Stimulated activated naive CD8-positive, alpha-beta T cell treated with anti-CD3 and anti-CD28 coated beads, Interleukin-15, Interleukin-2, amounts not matched to agents 100 ng/mL and 50 ng/mL, for 24 hours (primary cell): Measurements from ENCODE around the gene AFF3.

Experiments used
- H3K27ac Mint-ChIP-seq: one replicate; pipeline ENCODE4 v1.8.0; 2021; ENCODE audit warnings: mild to moderate bottlenecking, mixed read lengths
- H3K27me3 Mint-ChIP-seq: one replicate; pipeline ENCODE4 v1.8.0; 2021; ENCODE audit warnings: mixed read lengths
- H3K36me3 Mint-ChIP-seq: one replicate; pipeline ENCODE4 v1.8.0; 2021; ENCODE audit warnings: low read depth, mixed read lengths
- H3K4me1 Mint-ChIP-seq: one replicate; pipeline ENCODE4 v1.8.0; 2021; ENCODE audit warnings: low read depth, mixed read lengths
- H3K4me3 Mint-ChIP-seq: one replicate; pipeline ENCODE4 v1.8.0; 2021; ENCODE audit warnings: mild to moderate bottlenecking, mixed read lengths
- H3K9me3 Mint-ChIP-seq: one replicate; pipeline ENCODE4 v1.8.0; 2021; ENCODE audit warnings: mixed read lengths

The AFF3 gene

DNA sequence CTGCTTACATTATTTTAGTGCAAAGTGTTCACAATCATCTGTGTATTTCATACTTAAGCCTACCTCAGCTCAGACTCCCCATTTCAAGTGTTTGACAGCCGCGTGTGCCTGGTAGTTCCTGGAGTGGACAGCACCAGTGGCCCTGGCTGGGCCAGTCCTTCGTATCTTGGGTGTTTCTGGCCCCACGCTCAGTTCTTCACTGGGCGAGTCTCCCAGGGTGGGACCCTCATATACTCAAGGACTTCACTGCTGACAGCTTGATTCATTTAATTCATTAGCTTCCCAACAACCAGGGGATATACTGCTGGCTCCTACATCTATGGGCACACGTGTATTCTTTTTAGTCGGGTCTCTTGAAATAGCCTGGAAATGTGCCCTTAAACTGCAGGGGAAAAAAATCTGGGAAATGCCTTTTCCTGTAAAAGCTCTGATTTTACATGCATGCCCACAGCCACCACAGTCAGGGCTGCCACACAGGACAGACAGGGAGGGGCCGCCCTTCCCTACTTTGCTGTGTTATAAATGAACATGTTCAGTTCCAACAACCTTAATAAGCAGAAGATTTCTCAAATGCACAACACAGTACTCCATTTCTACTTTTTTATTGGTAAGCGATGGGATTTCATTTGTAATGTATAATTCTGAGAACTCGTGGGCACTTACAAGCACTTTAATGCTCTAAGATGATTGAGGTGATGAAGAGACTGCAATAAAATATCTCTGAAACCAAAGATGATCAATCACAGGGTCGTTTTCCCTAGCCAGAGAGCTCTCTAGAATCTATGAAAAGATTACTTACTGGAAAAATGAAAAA, 447.1 kb downstream of the AFF3 start:
- no peaks in the 10 kb centered on the region for H3K9me3 Mint-ChIP-seq

DNA sequence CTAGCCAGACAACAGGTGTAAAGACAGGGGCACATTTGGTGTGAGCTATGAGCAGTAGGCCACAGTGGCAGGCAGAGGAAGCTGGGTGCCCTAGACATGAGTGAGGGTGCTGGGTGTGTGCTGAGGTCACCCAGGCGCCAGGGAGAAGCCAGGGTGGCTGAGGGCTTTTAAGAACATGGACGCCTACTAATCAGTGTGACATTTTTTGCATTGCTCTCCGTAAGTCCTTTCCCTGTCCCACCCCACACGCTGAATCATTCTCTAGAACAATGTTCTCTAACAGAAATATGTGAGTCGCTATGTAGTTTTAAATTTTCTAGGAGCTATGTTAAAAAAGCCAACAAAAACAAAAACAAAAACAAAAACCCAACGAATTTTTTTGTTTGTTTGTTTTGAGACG, 448.1 kb downstream of the AFF3 start:
- Mint-ChIP-seq H3K4me1 (no peaks in the 10 kb centered on the region), H3K36me3 (no peaks in the 10 kb centered on the region), H3K27me3 (peaks cover 2% of the 10 kb centered on the region), H3K9me3 (no peaks in the 10 kb centered on the region), H3K4me3 (no peak overlapping the region), H3K27ac (no peak overlapping the region)

More for the DNA sequence above, 447.1 kb downstream of the AFF3 start:
- H3K36me3 Mint-ChIP-seq: no peaks in the 10 kb centered on the region
- H3K4me1 Mint-ChIP-seq: no peaks in the 10 kb centered on the region
- no peak overlapping the region for H3K27ac Mint-ChIP-seq
- no peak overlapping the region for H3K4me3 Mint-ChIP-seq
- peaks cover 6% of the 10 kb centered on the region for H3K27me3 Mint-ChIP-seq

DNA sequence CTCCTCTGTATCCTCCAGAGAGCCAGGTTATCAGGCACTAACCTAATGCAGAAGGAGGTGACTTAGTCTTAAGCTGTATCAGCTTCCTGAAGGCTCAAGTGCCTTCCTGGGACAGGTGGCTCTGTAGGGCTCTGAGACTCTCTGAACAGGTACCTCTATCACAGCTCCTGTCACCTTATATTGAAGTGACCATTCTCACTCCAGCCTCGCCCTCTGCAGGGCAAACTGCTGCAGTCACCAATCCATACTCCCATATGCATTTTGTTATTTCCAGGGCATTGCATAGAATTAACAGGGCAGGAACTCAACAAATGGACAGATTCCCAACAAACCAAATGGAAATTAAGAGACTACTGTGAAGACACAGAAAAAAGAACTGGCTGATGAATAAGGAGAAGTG, 449.6 kb downstream of the AFF3 start:
- H3K9me3 Mint-ChIP-seq: no peaks in the 10 kb centered on the region
- H3K4me1 Mint-ChIP-seq: no peaks in the 10 kb centered on the region
- no peak overlapping the region for H3K4me3 Mint-ChIP-seq
- no peaks in the 10 kb centered on the region for H3K36me3 Mint-ChIP-seq
- no peak overlapping the region for H3K27ac Mint-ChIP-seq
- no peaks in the 10 kb centered on the region for H3K27me3 Mint-ChIP-seq

DNA sequence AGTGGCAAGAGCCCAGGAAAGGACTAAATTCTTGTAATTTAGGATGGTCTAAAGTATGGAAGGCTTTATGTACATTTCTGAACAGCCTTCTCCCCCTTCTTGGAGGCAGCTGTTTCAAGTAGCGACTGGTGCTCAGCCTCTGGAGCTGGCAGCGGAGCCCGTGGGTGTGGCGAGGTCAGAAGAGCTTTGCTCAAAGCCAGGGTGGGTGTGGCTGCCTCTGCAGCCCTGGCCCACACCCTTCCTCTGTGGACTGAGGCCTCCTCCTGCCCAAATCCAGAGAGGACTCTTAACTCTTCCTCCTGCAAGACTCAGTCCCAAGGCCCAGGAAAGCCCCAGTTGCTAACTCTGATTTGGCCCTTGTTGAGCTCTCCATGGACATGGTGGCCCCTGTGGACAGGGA, 450.5 kb downstream of the AFF3 start:
- Mint-ChIP-seq H3K4me1 (no peaks in the 10 kb centered on the region), H3K36me3 (no peaks in the 10 kb centered on the region), H3K9me3 (no peaks in the 10 kb centered on the region), H3K27me3 (no peaks in the 10 kb centered on the region), H3K27ac (no peak overlapping the region), H3K4me3 (no peak overlapping the region)

DNA sequence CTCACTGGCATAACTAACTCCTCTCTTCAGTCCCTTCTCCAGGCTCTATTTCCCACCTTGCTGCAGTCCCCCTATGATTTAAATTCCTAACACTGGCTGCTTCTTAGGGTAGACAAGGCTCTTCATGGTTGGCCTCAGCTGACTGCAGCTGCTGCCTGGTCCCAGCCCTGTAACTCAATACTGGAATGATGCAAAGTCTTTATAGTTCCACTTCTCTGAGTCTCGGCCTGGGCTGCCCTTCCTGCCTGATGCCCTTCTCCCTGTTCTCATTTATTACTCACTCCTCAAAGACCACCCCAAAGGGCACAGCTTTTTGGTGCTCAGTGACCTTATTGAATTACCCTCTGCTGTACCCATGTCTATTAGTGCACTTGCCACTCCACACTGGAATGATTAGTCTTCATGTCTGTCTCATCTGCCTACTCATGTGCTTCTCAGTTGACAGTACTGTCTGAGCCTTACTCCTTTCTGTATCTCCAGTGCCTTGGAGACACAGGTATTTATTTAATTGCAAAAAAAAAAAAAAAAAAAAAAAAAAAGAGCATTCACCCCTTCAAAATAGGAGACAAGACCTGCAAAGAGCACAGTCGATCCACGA, 453.1 kb downstream of the AFF3 start:
- Mint-ChIP-seq H3K27ac (no peak overlapping the region), H3K36me3 (no peaks in the 10 kb centered on the region), H3K4me3 (no peak overlapping the region), H3K27me3 (no peaks in the 10 kb centered on the region), H3K9me3 (no peaks in the 10 kb centered on the region), H3K4me1 (no peaks in the 10 kb centered on the region)

DNA sequence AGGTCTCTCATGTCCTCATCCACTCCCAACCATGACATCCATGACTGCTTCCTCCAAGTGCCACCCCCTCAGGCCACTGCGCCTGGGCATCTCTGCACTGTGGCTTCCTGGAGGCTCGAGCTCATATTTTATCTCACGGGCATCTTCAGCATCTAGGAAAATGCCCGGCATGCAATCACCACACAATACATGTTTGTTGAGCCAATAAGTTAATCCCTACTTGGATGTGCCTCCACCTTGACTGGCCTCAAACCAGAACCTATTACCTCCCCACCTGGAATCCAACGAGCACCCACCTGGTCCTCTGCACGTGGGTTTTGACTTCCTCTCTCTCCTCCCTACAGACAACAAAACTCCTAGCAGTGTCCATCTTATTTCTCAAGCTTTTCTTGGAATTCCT, 453.7 kb downstream of the AFF3 start:
- no peak overlapping the region for H3K4me3 Mint-ChIP-seq
- no peak overlapping the region for H3K27ac Mint-ChIP-seq
- H3K4me1 Mint-ChIP-seq: no peaks in the 10 kb centered on the region

DNA sequence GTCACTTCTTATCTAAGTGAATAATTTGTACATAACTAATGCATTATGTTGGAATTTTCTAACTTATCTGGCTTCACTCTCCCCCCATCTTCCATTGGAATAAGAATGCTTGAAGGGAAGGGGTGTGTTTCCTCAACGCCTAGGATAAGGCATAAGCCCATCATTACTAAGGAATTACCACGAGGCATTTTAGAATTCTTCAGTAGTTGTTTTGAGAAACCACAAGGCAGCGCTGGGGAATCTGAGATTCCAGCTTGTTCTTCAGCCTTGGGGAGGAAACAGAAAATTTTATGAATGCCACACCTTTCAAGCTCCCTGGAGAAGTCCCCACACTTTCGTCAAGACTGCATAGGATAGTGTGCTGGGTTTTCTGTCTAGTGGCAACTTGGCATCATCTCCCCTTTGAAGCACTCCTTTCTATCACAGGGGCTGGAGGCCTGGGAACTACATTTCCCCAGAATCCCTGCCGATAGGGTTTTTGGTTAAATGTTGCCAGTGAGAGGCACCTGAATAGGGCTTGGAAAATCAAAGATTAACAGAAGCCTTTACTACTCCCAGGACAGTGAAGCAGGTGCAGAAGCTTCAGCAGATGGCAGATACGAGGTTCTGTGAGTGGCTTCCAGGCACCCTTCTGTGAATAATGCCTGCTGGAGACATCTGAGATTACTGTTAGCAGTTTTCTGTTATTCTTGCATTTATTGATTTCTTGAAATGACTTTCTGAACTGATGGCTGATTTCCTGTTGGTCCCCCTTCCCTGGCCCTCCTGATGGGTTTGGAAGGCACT, 459.9 kb downstream of the AFF3 start:
- Mint-ChIP-seq H3K36me3 (no peaks in the 10 kb centered on the region), H3K4me3 (no peak overlapping the region), H3K27me3 (no peaks in the 10 kb centered on the region), H3K4me1 (no peaks in the 10 kb centered on the region), H3K27ac (no peak overlapping the region), H3K9me3 (no peaks in the 10 kb centered on the region)

More for the DNA sequence above, 453.7 kb downstream of the AFF3 start:
- H3K36me3 Mint-ChIP-seq: no peaks in the 10 kb centered on the region
- H3K9me3 Mint-ChIP-seq: no peaks in the 10 kb centered on the region
- H3K27me3 Mint-ChIP-seq: no peaks in the 10 kb centered on the region

DNA sequence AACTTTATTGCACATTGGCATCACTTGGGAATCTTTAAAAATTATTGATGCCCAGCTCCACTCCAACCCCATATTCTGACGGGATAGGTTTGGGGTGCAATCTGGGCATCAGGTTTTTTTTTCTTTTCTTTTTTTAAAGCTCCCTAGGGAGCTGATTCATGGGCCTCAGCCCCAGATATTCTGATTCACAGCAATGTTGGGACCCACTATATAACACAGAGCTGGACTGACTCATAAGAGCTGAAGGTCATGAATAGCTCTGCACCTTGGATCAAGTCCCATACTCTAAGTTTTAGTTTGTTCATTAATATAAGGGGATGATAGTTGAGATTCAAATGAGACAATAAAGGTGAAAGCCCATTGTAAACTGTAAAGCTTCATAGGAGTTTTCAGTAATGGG, 461.4 kb downstream of the AFF3 start:
- no peaks in the 10 kb centered on the region for H3K9me3 Mint-ChIP-seq
- no peak overlapping the region for H3K4me3 Mint-ChIP-seq
- H3K27ac Mint-ChIP-seq: no peak overlapping the region
- no peaks in the 10 kb centered on the region for H3K36me3 Mint-ChIP-seq
- H3K27me3 Mint-ChIP-seq: no peaks in the 10 kb centered on the region
- H3K4me1 Mint-ChIP-seq: no peaks in the 10 kb centered on the region

DNA sequence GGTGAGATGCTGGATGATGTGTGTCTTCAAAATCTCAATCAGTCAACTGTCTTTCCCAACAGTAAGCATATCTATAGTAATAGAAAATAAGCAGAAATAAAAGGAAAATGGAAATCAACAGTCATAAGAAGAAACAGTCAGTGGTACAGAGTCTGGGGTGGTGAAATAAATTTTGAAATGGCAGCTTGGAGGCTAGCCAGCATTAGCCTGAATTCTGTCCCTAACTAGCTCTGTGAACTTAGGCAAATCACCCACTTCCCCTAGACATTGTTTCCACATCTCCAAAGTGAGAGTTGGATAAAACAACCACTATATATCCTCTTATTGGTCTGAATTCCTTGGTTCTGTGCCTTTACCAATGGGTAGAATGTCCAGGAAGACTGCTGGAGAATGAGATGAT, 462.9 kb downstream of the AFF3 start:
- no peak overlapping the region for H3K4me3 Mint-ChIP-seq
- H3K27me3 Mint-ChIP-seq: no peaks in the 10 kb centered on the region
- H3K27ac Mint-ChIP-seq: no peak overlapping the region
- H3K9me3 Mint-ChIP-seq: no peaks in the 10 kb centered on the region
- H3K36me3 Mint-ChIP-seq: no peaks in the 10 kb centered on the region
- no peaks in the 10 kb centered on the region for H3K4me1 Mint-ChIP-seq

DNA sequence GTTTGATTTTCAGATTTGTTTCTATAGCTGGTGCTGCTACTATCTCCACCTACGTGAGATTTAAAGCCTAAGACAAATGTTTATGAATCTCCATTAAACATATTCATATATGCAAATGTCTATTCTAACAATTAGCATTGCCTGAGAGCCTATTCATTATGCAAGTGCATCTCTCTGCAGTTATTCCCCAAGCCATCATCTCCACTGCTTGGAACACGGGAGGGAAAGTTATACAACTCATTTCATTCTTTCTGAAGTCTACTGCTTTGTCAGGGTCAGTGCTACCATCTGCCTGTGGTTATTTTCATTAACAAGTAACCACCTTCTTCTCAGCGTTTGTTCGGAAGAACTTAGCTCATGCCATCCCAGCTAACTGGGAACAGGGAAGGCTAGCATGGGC, 463.8 kb downstream of the AFF3 start:
- Mint-ChIP-seq H3K27me3 (no peaks in the 10 kb centered on the region), H3K36me3 (no peaks in the 10 kb centered on the region), H3K9me3 (no peaks in the 10 kb centered on the region), H3K4me1 (no peaks in the 10 kb centered on the region), H3K27ac (no peak overlapping the region), H3K4me3 (no peak overlapping the region)

DNA sequence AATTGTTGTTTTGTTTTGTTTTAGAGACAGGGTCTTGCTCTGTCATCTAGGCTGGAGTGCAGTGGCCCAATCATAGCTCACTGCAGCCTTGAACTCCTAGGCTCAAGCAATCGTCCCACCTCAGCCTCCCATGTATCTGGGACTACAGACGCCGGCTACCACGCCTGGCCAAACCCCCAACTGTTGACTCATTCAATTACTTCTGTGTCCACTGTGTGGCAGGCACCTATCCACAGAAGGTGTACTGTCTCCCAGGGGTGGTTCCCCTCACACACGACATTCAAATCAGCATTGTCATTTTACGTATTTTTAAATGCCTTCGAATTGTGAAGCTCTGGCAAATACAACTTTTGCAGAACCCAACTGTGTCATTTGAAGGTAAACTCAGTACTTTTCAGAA, 464.6 kb downstream of the AFF3 start:
- Mint-ChIP-seq H3K9me3 (no peaks in the 10 kb centered on the region), H3K27ac (no peak overlapping the region), H3K36me3 (no peaks in the 10 kb centered on the region), H3K27me3 (no peaks in the 10 kb centered on the region), H3K4me3 (no peak overlapping the region), H3K4me1 (no peaks in the 10 kb centered on the region)

DNA sequence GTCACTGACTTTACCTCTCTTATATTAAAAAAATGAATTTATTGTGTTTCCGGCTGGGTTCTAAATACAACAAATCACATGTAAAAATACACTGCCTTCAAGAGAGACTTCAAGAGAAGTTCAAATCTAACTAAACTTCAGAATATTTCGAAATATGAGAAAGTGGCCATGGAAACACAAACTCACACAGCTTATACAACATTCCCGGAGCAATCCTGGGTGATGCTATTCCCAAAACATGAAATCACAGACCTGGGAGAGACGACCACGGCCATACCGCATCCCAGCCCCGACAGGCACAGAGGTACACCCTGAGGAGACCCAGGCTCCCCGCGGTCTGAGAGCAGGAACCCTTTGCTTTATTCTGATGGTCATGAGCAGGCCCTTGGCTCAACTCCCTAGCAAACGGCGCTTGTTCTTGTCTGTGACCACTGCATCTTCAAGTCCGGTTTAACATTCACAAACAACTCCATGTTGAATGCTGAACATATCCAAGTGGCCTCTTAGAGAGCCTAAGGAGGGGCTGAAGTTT, 467.2 kb downstream of the AFF3 start:
- H3K27me3 Mint-ChIP-seq: no peaks in the 10 kb centered on the region
- H3K27ac Mint-ChIP-seq: no peak overlapping the region
- no peaks in the 10 kb centered on the region for H3K9me3 Mint-ChIP-seq
- no peaks in the 10 kb centered on the region for H3K36me3 Mint-ChIP-seq
- no peaks in the 10 kb centered on the region for H3K4me1 Mint-ChIP-seq
- H3K4me3 Mint-ChIP-seq: no peak overlapping the region

DNA sequence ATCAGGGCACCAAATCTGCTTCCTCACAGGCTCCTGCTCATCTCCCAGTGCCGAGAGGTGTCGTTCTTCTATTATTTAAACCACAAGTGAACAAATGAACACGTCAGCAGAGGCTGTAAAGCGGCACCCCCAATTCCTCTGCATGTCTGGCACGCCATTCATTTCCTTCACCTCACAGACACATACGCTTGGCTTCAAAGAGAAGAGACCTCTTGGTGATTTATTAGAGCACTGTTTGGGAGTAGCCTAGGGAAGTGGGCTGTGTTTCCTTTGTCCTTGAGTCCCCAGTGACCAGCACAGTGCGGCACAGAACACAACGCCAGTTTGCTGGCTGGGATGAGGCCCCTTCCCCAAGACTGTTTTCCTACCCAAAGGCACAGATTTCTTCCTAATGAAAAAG, 468.3 kb downstream of the AFF3 start:
- no peak overlapping the region for H3K4me3 Mint-ChIP-seq
- no peak overlapping the region for H3K27ac Mint-ChIP-seq
- H3K4me1 Mint-ChIP-seq: no peaks in the 10 kb centered on the region
- peaks cover 3% of the 10 kb centered on the region for H3K9me3 Mint-ChIP-seq
- H3K36me3 Mint-ChIP-seq: peaks cover 3% of the 10 kb centered on the region
- H3K27me3 Mint-ChIP-seq: no peaks in the 10 kb centered on the region

DNA sequence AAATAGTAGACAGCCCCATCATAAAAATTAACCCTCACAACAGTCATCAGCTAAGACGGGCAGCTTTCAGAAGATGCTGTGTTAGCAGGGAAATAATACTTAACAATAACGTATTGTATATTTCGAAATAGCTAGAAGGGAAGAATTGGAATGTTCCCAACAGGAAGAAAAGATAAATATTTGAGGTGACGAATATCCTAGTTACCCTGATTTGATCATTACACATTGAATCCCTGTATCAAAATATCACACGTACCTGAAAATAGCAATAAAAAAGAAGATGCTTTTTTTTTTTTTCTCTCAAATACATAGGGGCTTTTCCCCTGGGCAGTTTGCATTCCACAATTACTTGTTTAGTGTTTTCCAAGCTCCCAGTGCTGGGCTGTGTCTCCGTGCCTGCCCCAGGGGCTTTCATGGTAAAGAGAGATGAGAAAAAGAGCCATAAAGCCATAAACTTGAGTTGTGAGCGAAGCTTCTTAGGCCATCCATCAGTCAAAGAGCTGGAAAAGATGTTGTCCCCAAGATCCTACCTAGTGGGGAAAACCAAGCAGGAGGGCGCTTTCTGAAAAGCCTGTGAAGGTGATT, 469.5 kb downstream of the AFF3 start:
- Mint-ChIP-seq H3K27ac (no peak overlapping the region), H3K9me3 (peaks cover 4% of the 10 kb centered on the region), H3K27me3 (no peaks in the 10 kb centered on the region), H3K4me3 (no peak overlapping the region), H3K4me1 (no peaks in the 10 kb centered on the region), H3K36me3 (peaks cover 4% of the 10 kb centered on the region)
